K562 (cell line): Measurements from ENCODE around the gene ACOX2. TPM values are rescaled to one million over a fixed set of nuclear protein-coding genes. Genes with fewer than 3 reads are reported as not detected.

Experiments
- ATAC-seq: fragments of 200-7000 bp; cut with Tn5 transposase; 3 replicates; pipeline ENCODE4 v1.9.1; 2020; ENCODE audit warnings: moderate library complexity
- BruUV-seq: library from RNA; stranded (reverse); fragments of 400-500 nt; replicated peaks from 2 replicates; lab custom pipeline; 2021; lab: Mats Ljungman, UMichigan
- CTCF ChIA-PET: fragments of 300-600 bp; formaldehyde crosslinking; extraction: SDS; loops from one replicate; lab custom pipeline; 2021; ENCODE audit warnings: low intra/inter-chr PET ratio; lab: Yijun Ruan, JAX
- POLR2A ChIA-PET: fragments of 300-600, 350-650 bp; sonication (Branson Sonifier 250); formaldehyde crosslinking; extraction: SDS; loops from one replicate; lab custom pipeline; 2021; ENCODE audit warnings: antibody characterized with exemption, inconsistent platforms; lab: Yijun Ruan, JAX
- DNase-seq, 4 experiments: peaks; one replicate each; pipeline versions ENCODE4 v3.0.0 to v3.0.0-alpha.2; 2011 to 2018; ENCODE audit warnings: low spot score in 3 of 4, mixed read lengths in 3 of 4; ENCODE audit errors: extremely low read depth in 1 of 4
- FAIRE-seq: peaks from 2 replicates; lab custom pipeline; 2011; peaks lifted over from hg19 to GRCh38; lab: Jason Lieb, UNC
- H2AFZ ChIP-seq: 2 replicates; pipeline ENCODE4 v1.6.0; 2011; ENCODE audit warnings: low read depth, low read length, control low read depth, inconsistent platforms
- H3K27ac ChIP-seq: fragments of 200-600 bp; 3 replicates; pipeline ENCODE4 v1.8.0; 2011; ENCODE audit warnings: low read depth, mild to moderate bottlenecking, control low read depth, inconsistent platforms, low read length, moderate library complexity, mixed read lengths; ENCODE audit errors: extremely low read depth
- H3K27me3 ChIP-seq, 2 experiments: fragments of 300-600 bp in 1 of 2; 2 replicates in 1 of 2; 3 replicates in 1 of 2; pipeline versions ENCODE4 v1.6.0 to v1.8.0; 2011; ENCODE audit warnings: inconsistent platforms in 2 of 2, low read length in 2 of 2, mild to moderate bottlenecking in 1 of 2, mixed read lengths in 1 of 2, moderate library complexity in 1 of 2; ENCODE audit not compliant: control insufficient read depth in 2 of 2, insufficient read depth in 2 of 2
- H3K36me3 ChIP-seq: fragments of 300-600 bp; 3 replicates; pipeline ENCODE4 v1.8.0; 2011; ENCODE audit warnings: mild to moderate bottlenecking, low read length, inconsistent platforms; ENCODE audit not compliant: control insufficient read depth, insufficient read depth
- H3K4me1 ChIP-seq, 2 experiments: fragments of 200-600 bp in 1 of 2; replicated peaks in 1 of 2; 2 replicates in 1 of 2; 3 replicates in 1 of 2; pipeline versions ENCODE4 v1.5.1 to v1.8.0; 2011; ENCODE audit warnings: inconsistent platforms in 2 of 2, low read length in 2 of 2, mild to moderate bottlenecking in 1 of 2, mixed read lengths in 1 of 2, moderate library complexity in 1 of 2; ENCODE audit not compliant: control insufficient read depth in 2 of 2, insufficient read depth in 2 of 2
- H3K4me2 ChIP-seq: 2 replicates; pipeline ENCODE4 v1.6.1; 2011; ENCODE audit warnings: low read length, control low read depth, inconsistent platforms, mixed read lengths; ENCODE audit not compliant: insufficient read depth
- H3K4me3 ChIP-seq: fragments of 200-600 bp; sonication (generic), shearing (Covaris generic); 2 replicates; pipeline ENCODE4 v1.5.1; 2016; ENCODE audit warnings: control low read depth, inconsistent platforms
- H3K79me2 ChIP-seq: fragments of 200-600 bp; 3 replicates; pipeline ENCODE4 v1.8.0; 2011; ENCODE audit warnings: low read length, inconsistent platforms; ENCODE audit not compliant: control insufficient read depth, insufficient read depth
- H3K9ac ChIP-seq, 2 experiments: 2 replicates each; pipeline versions ENCODE4 v1.6.0 to v1.6.1; 2011; ENCODE audit warnings: low read depth in 2 of 2, low read length in 2 of 2, control low read depth in 1 of 2, inconsistent platforms in 1 of 2, mild to moderate bottlenecking in 1 of 2, mixed read lengths in 1 of 2; ENCODE audit not compliant: insufficient read depth in 1 of 2
- H3K9me1 ChIP-seq: one replicate; pipeline ENCODE4 v1.6.0; 2011; ENCODE audit warnings: inconsistent platforms, mild to moderate bottlenecking, low read length, moderate library complexity; ENCODE audit not compliant: control insufficient read depth, insufficient read depth
- H3K9me3 ChIP-seq: replicated peaks from 2 replicates; pipeline ENCODE4 v1.5.1; 2011; ENCODE audit warnings: low read depth, low read length, inconsistent platforms; ENCODE audit not compliant: control insufficient read depth, insufficient read depth
- H4K20me1 ChIP-seq: replicated peaks from 2 replicates; pipeline ENCODE4 v1.6.1; 2011; ENCODE audit warnings: low read length, inconsistent platforms, mixed read lengths; ENCODE audit not compliant: control insufficient read depth, insufficient read depth
- ARNT ChIP-seq, 2 experiments: fragments of 450-650 bp; IDR thresholded peaks; 2 replicates each; pipeline ENCODE4 v1.6.1; 2016; ENCODE audit warnings: mild to moderate bottlenecking in 1 of 2
- CBX8 ChIP-seq: fragments of 200-600 bp; sonication (generic); IDR thresholded peaks from 2 replicates; pipeline ENCODE4 v1.6.1; 2012; ENCODE audit warnings: borderline replicate concordance, mixed run types, low read depth, mild to moderate bottlenecking, moderate library complexity, mixed read lengths, low read length, control low read depth, inconsistent platforms; ENCODE audit not compliant: poor library complexity, severe bottlenecking; ENCODE audit errors: extremely low read depth
- DIDO1 ChIP-seq: fragments of 450-650 bp; IDR thresholded peaks from 2 replicates; pipeline ENCODE4 v1.6.1; 2016; ENCODE audit warnings: low read depth, missing biosample characterization, missing genetic modification characterization
- HEY1 ChIP-seq: fragments of 250-450 bp; sonication (Bioruptor Pico); IDR thresholded peaks from 2 replicates; pipeline ENCODE4 v1.5.0; 2020; ENCODE audit warnings: mild to moderate bottlenecking, moderate library complexity, borderline replicate concordance
- JUN ChIP-seq, 2 experiments: sonication (generic) in 1 of 2; formaldehyde crosslinking in 1 of 2; IDR thresholded peaks; 2 replicates each; pipeline versions ENCODE4 v1.6.1 to v1.8.0; 2012 to 2022; ENCODE audit warnings: borderline replicate concordance in 2 of 2, mild to moderate bottlenecking in 2 of 2, improper control_type of control experiment in 1 of 2, low read depth in 1 of 2, low read length in 1 of 2, missing genetic modification reagents in 1 of 2
- NR2F6 ChIP-seq: fragments of 450-650 bp; formaldehyde crosslinking; IDR thresholded peaks from 2 replicates; pipeline ENCODE4 v1.4.0; 2020; ENCODE audit warnings: mild to moderate bottlenecking
- PATZ1 ChIP-seq: fragments of 250-450 bp; sonication (Bioruptor Pico); IDR thresholded peaks from 2 replicates; pipeline ENCODE4 v1.5.0; 2020; ENCODE audit warnings: mild to moderate bottlenecking, borderline replicate concordance
- RBM39 ChIP-seq: fragments of 200-400 bp; formaldehyde crosslinking; optimal IDR thresholded peaks from 2 replicates; pipeline ENCODE3; 2018; ENCODE audit warnings: low read depth, low read length
- STAT5A ChIP-seq: IDR thresholded peaks from 2 replicates; pipeline ENCODE4 v1.6.1; 2012; ENCODE audit warnings: low read length, inconsistent platforms, borderline replicate concordance
- TARDBP ChIP-seq: fragments of 450-650 bp; IDR thresholded peaks from 2 replicates; pipeline ENCODE4 v1.6.1; 2016
- ZNF134 ChIP-seq: fragments of 250-450 bp; sonication (Bioruptor Pico); conservative IDR thresholded peaks from 2 replicates; pipeline ENCODE4 v1.4.0; 2020
- ZNF830 ChIP-seq: fragments of 250-450 bp; sonication (Bioruptor Pico); IDR thresholded peaks from 2 replicates; pipeline ENCODE4 v1.5.0; 2021; ENCODE audit warnings: mild to moderate bottlenecking
- ZZZ3 ChIP-seq: fragments of 450-650 bp; IDR thresholded peaks from 2 replicates; pipeline ENCODE4 v1.6.1; 2016; ENCODE audit warnings: antibody characterized with exemption, mild to moderate bottlenecking, moderate library complexity
- WGBS: fragments of 100-300 bp; shearing (Covaris generic); methylation state at CpG from one replicate; pipeline ENCODE4 v1.1.6; 2016; ENCODE audit warnings: low coverage, mixed read lengths; ENCODE audit not compliant: insufficient coverage; ENCODE audit errors: missing lambda C conversion rate; 5-methylcytosine and 5-hydroxymethylcytosine counted together
- in situ Hi-C: fragments of 300-500 bp; cut with MboI; formaldehyde crosslinking; loops from 4 replicates; pipeline ENCODE4 v1.15.0; 2018; ENCODE audit warnings: inconsistent platforms, mixed read lengths
- intact Hi-C: fragments of 100-400 bp; cut with micrococcal nuclease; formaldehyde crosslinking; loops from 2 replicates; pipeline ENCODE4 v1.14.2; 2022
- polyA plus RNA-seq, 8 experiments: library from polyadenylated mRNA; depleted of rRNA in 4 of 8; stranded (reverse) in 5 of 8; unstranded in 3 of 8; fragments of >200 nt; fragmentation: Nextera tagmentation in 2 of 8; fragmentation: Illumina TruSeq in 1 of 8; extraction: Ambion mirVana in 2 of 8; extraction: Trizol in 1 of 8; gene quantifications; 2 replicates each; pipeline versions ENCODE4 v1.2.1 to v1.2.3, GENCODE V29; 2011 to 2014; ENCODE audit warnings: inconsistent platforms in 1 of 8, missing spikeins in 1 of 8
- total RNA-seq, 7 experiments: library from RNA; depleted of rRNA in 6 of 7; stranded (reverse); fragments of >200 nt in 6 of 7; fragmentation: Illumina TruSeq in 2 of 7; extraction: Trizol in 2 of 7; gene quantifications; 2 replicates each; pipeline versions ENCODE4 v1.2.1 to v1.2.3, GENCODE V29; 2011 to 2021; ENCODE audit warnings: low replicate concordance in 1 of 7
- TF ChIP-seq, protein P1 (sequence below): sonication (generic); formaldehyde crosslinking; IDR thresholded peaks from 2 replicates; pipeline ENCODE4 v1.8.1; 2022; ENCODE audit warnings: missing genetic modification reagents

ACOX2 gene
- total and polyA plus RNA-seq, 9 of the 15 experiments (the other 6 are each of a cell fraction or from before 2014, with no cell fraction given), result 0.15 TPM; not detected in 8

DNA sequence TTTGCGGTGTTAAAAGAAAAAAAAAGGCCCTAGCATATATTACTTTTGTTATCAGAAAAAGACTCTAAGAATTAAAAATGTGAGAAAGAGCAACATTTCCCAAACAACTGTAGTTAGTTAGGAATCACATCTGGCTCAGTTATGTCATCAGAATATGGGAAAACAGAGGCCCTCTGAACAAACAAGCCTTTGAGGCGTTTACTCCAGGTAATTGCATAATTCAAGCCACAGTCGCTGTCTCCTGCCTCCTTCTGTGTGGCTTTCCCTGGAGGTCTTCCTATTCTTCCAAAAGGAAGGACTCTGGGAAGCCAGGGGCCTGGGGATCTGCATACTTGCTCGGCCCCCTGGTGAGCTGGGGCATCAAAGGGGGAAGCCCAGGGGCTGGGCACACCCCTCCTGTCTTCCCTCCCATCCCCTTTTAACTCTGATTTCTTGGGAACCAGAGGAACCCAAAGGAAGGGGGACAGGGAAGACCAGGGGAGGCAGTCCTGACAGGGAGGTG is 43.9 kb upstream of the ACOX2 start:
- no peaks in the 10 kb centered on the region for H3K79me2 ChIP-seq
- no peak overlapping the region for H3K27ac ChIP-seq
- ATAC-seq (no peak), FAIRE-seq (no peak)
- H2AFZ ChIP-seq, result no peak overlapping the region
- WGBS, result 0% methylated on average over 3 of the region's 4 CpGs
- H4K20me1 ChIP-seq, result no peaks in the 10 kb centered on the region; the same call in 1 of the 2 replicates
- no TSS peak for BruUV-seq
- no peak overlapping the region for H3K9ac ChIP-seq
- no peaks in the 10 kb centered on the region for H3K9me1 ChIP-seq
- intact Hi-C loops, result no loop called here
- no peaks in the 10 kb centered on the region for H3K9me3 ChIP-seq
- no peak overlapping the region for H3K4me3 ChIP-seq
- TF ChIP-seq TARDBP (no peak), ZZZ3 (no peak), RBM39 (no peak), ARNT (IDR thresholded peaks at IDR 0.05) (no peak), NR2F6 (CRISPR knock-in tag) (no peak)
- TF ChIP-seq, all 486 proteins: peak for 0
- DNase-seq, result no peak
- no peaks in the 10 kb centered on the region for H3K36me3 ChIP-seq
- H3K4me2 ChIP-seq, result no peak overlapping the region
- peaks cover 0 to 8% of the 10 kb centered on the region in 2 experiments; a peak in 3 of 5 replicates for H3K4me1 ChIP-seq
- in situ Hi-C loops, result no loop called here
- POLR2A ChIA-PET, result no interaction called here
- peaks cover 8 to 54% of the 10 kb centered on the region in 2 experiments; a peak in 4 of 5 replicates for H3K27me3 ChIP-seq
- CTCF ChIA-PET, result no interaction called here

DNA sequence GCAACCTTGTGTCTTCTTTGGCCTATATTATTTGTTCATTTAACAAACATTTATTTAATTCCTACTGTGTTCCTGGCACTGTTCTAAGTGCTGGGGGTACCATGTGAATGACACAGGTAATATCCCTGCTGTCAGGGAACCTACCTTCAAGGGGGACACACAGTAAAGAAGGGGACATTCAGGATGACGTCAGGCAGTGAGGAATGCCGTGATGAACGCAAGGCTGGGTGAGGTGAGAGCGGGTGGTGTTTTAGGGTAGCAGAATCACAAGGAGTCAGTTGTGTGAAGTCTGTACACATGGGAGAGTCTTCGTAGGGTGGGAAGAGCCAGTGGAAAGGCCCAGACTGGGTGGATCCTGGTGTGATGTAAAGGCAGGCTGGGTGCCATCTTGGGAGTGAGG is 41.9 kb upstream of the ACOX2 start:
- Histone ChIP-seq H3K4me3 (no peak overlapping the region), H3K9ac (no peak overlapping the region), H4K20me1 (no peaks in the 10 kb centered on the region), H3K27me3 (peaks cover 2 to 45% of the 10 kb centered on the region in 2 experiments; a peak in 4 of 5 replicates), H3K36me3 (no peaks in the 10 kb centered on the region), H3K27ac (no peak overlapping the region), H3K4me1 (no peaks in the 10 kb centered on the region), H3K79me2 (no peaks in the 10 kb centered on the region), H3K4me2 (no peak overlapping the region), H3K9me1 (no peaks in the 10 kb centered on the region), H3K9me3 (no peaks in the 10 kb centered on the region), H2AFZ (no peak overlapping the region)
- DNase-seq (no peak), ATAC-seq (no peak), FAIRE-seq (no peak)
- ChIA-PET CTCF (no interaction called here), POLR2A (no interaction called here)
- WGBS, result 0% methylated on average over 5 of the region's 5 CpGs
- no TSS peak for BruUV-seq
- in situ Hi-C loops (no loop called here), intact Hi-C loops (no loop called here)
- no peak for TF ChIP-seq CBX8
- TF ChIP-seq STAT5A, result no peak
- TF ChIP-seq JUN (IDR thresholded peaks at IDR 0.05; ENCODE audit: borderline replicate concordance, low read depth, low read length), result no peak
- no peak for TF ChIP-seq JUN (CRISPR knock-in tag; IDR thresholded peaks at IDR 0.05; ENCODE audit: borderline replicate concordance)
- no peak for TF ChIP-seq ZNF134 (CRISPR knock-in tag)
- TF ChIP-seq DIDO1 (tag), result no peak
- no peak for TF ChIP-seq HEY1 (CRISPR knock-in tag)
- TF ChIP-seq, protein P1, sequence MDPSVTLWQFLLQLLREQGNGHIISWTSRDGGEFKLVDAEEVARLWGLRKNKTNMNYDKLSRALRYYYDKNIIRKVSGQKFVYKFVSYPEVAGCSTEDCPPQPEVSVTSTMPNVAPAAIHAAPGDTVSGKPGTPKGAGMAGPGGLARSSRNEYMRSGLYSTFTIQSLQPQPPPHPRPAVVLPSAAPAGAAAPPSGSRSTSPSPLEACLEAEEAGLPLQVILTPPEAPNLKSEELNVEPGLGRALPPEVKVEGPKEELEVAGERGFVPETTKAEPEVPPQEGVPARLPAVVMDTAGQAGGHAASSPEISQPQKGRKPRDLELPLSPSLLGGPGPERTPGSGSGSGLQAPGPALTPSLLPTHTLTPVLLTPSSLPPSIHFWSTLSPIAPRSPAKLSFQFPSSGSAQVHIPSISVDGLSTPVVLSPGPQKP (CRISPR knock-in tag), result no peak
- TF ChIP-seq ZNF830 (CRISPR knock-in tag), result no peak
- TF ChIP-seq PATZ1, result no peak
